A172 (cell line): ENCODE data around the gene OR52K1. TPM values are rescaled to one million over a fixed set of nuclear protein-coding genes. Genes with fewer than 3 reads are reported as not detected.
A peak's percentile ranks its signal among the peaks of the same experiment; 100 is the strongest.
"Not testable (repeated sequence)": the region's sequence is repeated elsewhere in the genome, so short reads cannot be mapped to it uniquely, and the experiment has no call there.

Experiments used
- DNase-seq: peaks from one replicate; pipeline ENCODE4 v3.0.0-alpha.2; 2015; ENCODE audit warnings: low spot score
- total RNA-seq: library from RNA; depleted of rRNA; stranded (reverse); fragments of >200 nt; shearing (Covaris generic); gene quantifications from 2 replicates; pipeline ENCODE4 v1.2.3, GENCODE V29; 2014; rRNA removed

Gene OR52K1
- total RNA-seq, 1 experiment from 2014 or later: not detected

- DNase-seq: no peak
These were observed 9.6 kb downstream of the OR52K1 start for GRCh38 chr11:4491878-4492606.

DNA sequence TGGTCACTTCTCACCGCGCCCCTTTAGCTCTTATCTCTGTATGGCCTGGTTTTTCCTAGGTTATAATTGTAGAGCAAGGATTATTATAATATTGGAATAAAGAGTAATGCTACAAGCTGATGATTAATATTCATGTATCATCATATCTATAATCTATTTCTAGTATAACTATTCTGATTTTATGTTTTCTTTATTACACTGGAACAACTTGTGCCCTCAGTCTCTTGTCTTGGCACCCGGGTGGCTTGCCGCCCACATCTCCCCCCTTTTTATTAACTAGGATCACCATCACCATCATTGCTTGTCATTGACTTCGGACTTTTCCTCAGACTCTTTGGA is 11.0 kb downstream of the OR52K1 start:
- no peak for DNase-seq

DNA sequence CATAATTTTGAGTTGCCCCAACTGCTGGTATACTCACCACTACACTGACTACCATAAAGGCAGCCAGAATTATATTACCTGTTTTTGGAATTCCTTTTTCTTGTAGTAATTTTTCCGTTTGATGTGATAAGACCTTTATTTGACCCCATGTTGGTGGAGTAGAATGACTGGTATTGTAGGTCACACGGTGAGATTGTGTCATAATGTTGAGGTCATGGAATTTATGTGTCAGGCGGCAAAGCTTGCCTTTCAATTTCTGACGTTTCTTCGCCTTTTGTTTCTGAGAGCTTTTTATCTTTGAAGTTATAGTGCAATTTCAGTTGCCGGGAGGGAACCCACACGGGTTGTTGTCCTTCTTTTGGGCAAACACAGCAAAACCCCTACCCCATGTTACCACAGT is 13.0 kb downstream of the OR52K1 start:
- DNase-seq: peak; percentile 3

DNA sequence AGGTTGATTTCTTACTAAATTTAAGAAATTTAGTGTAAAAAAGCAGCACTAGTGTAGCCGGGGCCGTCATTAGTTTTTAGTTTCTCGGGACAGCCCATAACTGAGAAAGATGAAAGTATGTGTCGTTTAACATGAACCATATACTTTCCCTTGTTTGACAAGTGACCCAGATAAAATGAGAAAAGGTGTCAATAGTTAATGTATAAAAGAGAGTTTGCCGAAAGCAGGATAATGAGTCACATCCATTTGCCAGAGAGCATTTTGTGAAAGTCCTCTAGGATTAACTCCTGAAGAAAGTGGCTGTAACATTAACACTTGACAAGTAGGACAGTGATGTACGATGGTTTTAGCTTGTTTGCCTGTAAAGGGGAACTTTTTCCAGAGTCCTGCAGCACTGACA is 13.5 kb downstream of the OR52K1 start:
- no peak for DNase-seq

GRCh38 chr11:4496557-4497248 is 14.3 kb downstream of the OR52K1 start:
- DNase-seq: no peak

DNA sequence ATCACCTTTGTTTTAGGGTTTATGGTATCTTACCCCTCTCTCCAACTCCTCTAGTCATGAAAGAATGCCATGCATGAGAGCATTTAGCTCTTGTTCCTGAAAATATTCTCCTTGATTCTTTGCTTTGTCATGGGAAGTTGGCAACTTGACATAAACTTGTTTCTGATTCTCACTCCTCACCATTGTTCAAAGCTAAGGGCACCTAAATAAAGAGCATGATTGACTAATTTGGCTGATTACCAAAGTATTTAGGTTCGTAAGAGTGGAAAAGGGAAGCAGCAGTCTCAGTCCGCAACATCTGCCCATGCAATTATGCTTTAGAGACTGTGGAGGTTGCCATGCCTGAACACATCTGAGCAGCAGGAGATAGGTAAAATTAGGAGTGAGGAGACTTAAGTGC is 26.4 kb downstream of the OR52K1 start:
- DNase-seq: no peak

DNA sequence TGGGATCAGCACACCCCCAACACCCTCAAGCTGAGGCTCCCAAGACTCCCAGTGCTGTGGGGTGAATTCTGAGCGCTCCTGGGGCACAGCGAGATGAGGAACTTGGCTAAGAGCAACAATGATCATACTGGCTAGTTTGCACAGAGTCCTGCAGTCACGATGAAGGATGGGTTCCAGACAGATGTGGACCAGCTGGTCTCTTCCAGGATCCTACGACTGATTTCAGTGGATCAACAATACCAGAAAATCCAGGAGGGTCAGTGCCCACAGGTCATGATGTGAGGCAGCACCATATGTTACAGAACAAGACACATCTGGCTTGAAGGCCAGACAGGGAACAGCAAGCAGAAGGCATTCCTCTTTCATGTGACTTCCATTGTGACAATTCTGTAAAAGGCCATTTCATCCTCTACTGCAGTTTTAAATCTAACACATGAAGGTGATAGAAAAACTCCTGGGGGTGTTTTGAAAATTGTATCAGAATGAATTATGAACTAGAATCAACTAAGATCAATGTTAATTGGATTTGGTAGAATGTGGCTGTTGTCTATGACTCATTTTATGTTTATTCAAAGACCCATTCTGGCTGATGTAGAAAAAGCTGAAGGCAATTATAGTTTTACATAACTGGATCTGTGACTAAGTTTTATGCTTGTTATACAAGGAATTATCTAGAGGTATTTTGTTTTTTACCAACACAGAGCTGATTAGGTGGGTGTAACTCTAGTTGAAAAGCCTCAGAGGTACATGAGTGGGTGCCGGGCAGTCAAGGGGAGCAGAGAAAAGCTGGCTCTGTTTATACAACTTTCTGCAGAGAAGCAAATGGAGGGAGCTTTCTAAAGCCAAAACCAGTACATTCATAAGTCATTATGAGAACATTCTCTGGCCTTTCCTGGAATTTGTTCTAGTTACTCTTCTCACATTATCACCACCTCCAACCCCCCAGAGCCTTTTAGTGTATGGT is 29.1 kb downstream of the OR52K1 start:
- DNase-seq: no peak

DNA sequence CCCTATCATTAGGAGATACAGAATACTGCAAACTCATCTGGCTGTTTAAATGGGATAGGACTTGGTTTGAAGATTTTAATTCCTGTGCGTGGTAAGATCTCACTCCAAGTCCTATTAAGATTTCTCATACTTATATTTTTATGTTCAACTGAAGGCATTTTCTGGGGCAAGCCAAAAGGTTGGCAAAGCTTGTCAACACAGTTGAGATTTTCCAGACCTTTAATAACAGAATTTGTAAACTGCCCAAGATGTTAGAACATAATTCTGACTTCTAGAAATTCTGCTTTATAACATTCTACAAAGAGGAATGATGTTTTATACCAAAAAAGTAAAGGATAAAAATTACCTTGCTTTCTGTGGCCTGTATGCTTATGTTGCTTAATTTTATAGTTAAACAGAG is 31.8 kb downstream of the OR52K1 start:
- DNase-seq: no peak

DNA sequence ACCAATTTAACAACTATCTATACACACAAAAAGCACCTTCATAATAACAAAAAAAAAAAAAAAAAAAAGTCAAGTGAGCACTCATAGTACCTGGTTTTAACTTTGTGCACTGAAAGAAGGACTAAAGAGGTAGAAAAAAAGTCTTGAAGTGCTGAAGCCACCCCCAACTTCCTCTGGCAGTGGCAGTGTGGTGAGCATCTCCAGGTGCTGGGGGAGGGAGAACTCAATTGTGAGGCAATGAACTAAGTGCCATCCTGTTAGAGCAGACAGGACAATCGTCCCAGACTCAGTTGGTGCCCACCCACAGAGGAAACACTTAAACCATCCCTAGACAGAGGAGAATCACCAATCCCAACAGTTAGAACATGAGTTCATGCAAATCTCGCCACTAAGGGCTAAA is 39.9 kb downstream of the OR52K1 start:
- no peak for DNase-seq

- no peak for DNase-seq
These were observed 40.3 kb downstream of the OR52K1 start for GRCh38 chr11:4522752-4523151.

DNA sequence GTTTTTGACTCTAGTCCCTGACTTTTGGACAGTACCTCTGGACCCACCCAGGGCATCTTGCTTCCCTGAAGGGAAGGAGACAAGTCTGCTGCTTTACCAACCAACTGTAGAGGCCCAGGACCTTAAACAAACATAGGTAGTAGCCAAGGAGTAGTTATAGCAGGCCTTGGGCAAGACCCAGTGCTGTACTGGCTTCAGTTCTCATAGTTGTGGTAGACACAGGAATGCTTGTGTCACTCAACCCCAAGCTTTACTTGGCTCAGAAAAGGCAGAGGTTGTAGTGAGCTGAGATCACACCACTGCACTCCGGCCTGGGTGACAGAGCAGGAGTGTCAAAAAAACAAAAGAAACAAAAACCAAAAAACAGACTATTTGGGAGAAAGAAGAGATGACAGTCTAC is 41.2 kb downstream of the OR52K1 start:
- no peak for DNase-seq

DNA sequence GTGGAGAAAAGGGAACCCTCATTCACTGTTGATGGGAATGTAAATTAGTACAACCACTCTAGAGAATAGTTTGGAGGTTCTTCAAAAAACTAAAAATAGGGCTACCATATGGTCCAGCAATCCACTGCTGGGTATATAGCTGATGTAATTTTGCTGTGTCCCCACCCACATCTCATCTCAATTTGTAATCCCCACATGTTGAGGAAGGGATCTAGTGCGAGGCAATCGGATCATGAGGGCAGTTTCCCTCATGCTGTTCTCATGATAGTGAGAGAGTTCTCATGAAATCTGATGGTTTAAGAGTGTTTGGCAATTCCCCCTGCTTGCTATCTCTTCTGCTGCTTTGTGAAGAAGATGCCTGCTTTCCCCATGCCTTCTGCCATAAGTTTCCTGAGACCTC is 45.5 kb downstream of the OR52K1 start:
- DNase-seq: no peak

- DNase-seq: not testable (repeated sequence)
These were observed 49.2 kb downstream of the OR52K1 start for GRCh38 chr11:4531686-4532085.

DNA sequence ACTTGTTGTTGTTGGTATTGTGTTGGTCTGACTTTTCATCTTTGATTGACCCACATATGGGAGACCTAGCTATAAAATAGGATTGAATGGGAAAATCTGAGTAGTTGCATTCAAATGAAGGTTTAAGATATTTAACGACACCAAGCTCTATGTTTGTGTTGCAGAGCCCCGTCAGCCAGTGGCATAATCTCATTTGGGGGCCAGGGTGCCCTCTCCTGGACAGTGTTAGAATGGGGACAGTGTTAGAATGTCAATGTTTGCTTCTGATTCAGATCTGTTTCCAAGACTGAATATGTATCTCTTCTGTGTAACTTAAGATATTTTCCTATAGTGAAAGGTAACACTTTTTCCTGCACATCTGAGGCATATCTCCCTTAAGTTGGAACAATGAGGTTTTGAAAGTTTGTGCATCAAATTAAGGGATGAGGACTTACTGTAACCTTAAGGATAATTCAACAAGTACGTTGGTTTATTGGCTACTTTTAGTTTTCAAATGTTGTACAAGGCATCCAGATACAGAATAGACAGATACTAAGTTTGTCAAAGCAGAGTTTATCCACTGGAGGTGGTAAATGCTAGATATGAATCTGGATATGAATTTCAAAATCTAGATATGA is 57.3 kb downstream of the OR52K1 start:
- DNase-seq: peak; percentile 47

DNA sequence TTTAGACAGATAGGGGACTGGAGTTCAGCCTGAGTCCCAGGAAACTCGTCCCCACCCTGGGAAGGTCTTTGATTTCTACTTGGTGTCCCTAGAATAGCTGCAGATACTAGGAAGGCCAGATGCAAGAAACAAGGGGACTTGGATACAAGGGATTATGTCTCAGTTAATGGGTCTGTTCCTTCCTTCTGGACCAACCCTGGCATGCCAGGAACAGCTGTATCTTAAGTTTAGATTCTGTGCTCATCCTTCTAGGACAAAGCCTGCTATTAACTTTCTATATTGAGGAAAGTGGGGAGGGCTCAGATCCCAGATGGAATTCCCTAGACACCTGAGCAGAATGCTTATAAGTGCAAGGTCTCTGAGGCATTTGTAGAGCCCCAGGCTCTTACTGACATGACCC is 58.6 kb downstream of the OR52K1 start:
- no peak for DNase-seq

Other genes with a start within 250 kb of the OR52K1 start
- not detected in 2 replicates for gene OR52B4, start 114.3 kb upstream of the OR52K1 start, total RNA-seq
- gene TRIM21, start 88.9 kb upstream of the OR52K1 start, total RNA-seq: 24.7 and 25.2 TPM in 2 replicates
- not detected in 2 replicates for gene OR52K2, start 33.4 kb upstream of the OR52K1 start, total RNA-seq
- gene OR52M1, start 62.5 kb downstream of the OR52K1 start, total RNA-seq: not detected in 2 replicates
- not detected in 2 replicates for gene OR52I2, start 99.1 kb downstream of the OR52K1 start, total RNA-seq
- not detected in 2 replicates for gene OR52I1, start 111.4 kb downstream of the OR52K1 start, total RNA-seq
- 10.3 and 10.8 TPM in 2 replicates for gene TRIM68, start 125.6 kb downstream of the OR52K1 start, total RNA-seq
- gene OR51D1, start 154.8 kb downstream of the OR52K1 start, total RNA-seq: not detected in 2 replicates
- gene OR51E1, start 161.3 kb downstream of the OR52K1 start, total RNA-seq: not detected in 2 replicates
- not detected in 2 replicates for gene OR51E2, start 215.2 kb downstream of the OR52K1 start, total RNA-seq
- not detected in 2 replicates for gene MMP26, start 222.1 kb downstream of the OR52K1 start, total RNA-seq